BJ (cell line): Measurements from ENCODE around the gene RPL10A. TPM values are rescaled to one million over a fixed set of nuclear protein-coding genes. Genes with fewer than 3 reads are reported as not detected.

Experiments
- CTCF ChIA-PET: fragments of 350-600 bp; formaldehyde crosslinking; extraction: SDS; loops from one replicate; lab custom pipeline; 2021; ENCODE audit warnings: antibody characterized with exemption, inconsistent platforms; lab: Yijun Ruan, JAX
- POLR2A ChIA-PET: fragments of 300-600 bp; sonication (Branson Sonifier 250); formaldehyde crosslinking; extraction: SDS; loops from one replicate; lab custom pipeline; 2021; ENCODE audit warnings: antibody characterized with exemption; lab: Charles Lee
- DNase-seq: peaks from one replicate; pipeline ENCODE4 v3.0.0-alpha.2; 2011; ENCODE audit warnings: low read depth
- H3K27me3 ChIP-seq: 2 replicates; pipeline ENCODE4 v1.6.0; 2011; ENCODE audit warnings: low read length; ENCODE audit not compliant: control insufficient read depth, insufficient read depth
- H3K36me3 ChIP-seq: 2 replicates; pipeline ENCODE4 v1.5.1; 2011; ENCODE audit warnings: low read length; ENCODE audit not compliant: control insufficient read depth, insufficient read depth
- H3K4me3 ChIP-seq: 2 replicates; pipeline ENCODE4 v1.5.1; 2011; ENCODE audit warnings: low read depth, mild to moderate bottlenecking, control low read depth, low read length
- CTCF ChIP-seq: IDR thresholded peaks from 2 replicates; pipeline ENCODE4 v1.5.1; 2011; ENCODE audit warnings: low read depth, mild to moderate bottlenecking, control low read depth, inconsistent platforms, low read length, moderate library complexity; ENCODE audit not compliant: insufficient read depth
- polyA plus RNA-seq: library from polyadenylated mRNA; depleted of rRNA; stranded (reverse); fragments of >200 nt; gene quantifications from 2 replicates; pipeline ENCODE4 v1.2.3, GENCODE V29; 2011

The RPL10A gene
- polyA plus RNA-seq, 1 experiment = 2,524 TPM

- CTCF ChIA-PET = interaction anchor here (0.8 to 3.3 kb wide), 15 partner anchors 9 to 180 kb away, joined by 3 to 22 read pairs (median 5); partner anchors contain the start of genes DEF6, FANCE and PPARD
- no peak for TF ChIP-seq CTCF
These were observed 964 bp downstream of the RPL10A start for GRCh38 chr6:35468980-35469750.

GRCh38 chr6:35469751-35470662 lies 1.8 kb downstream of the RPL10A start:
- CTCF ChIA-PET = interaction anchor here (0.8 to 3.3 kb wide), 6 partner anchors 8 to 173 kb away, joined by 3 to 22 read pairs (median 4); partner anchors contain the start of gene DEF6
- POLR2A ChIA-PET = interaction anchor here (0.8 kb wide), 1 partner anchor 128 kb away, joined by 3 read pairs; the partner anchor contains the start of gene PPARD
- Histone ChIP-seq H3K27me3 (no peaks in the 10 kb centered on the region), H3K4me3 (peak overlapping the region; percentile 80), H3K36me3 (peaks cover 25% of the 10 kb centered on the region)
- TF ChIP-seq CTCF = no peak
- no peak for DNase-seq

More at GRCh38 chr6:35468980-35469750, 964 bp downstream of the RPL10A start:
- Histone ChIP-seq H3K4me3 (peak overlapping the region; percentile 80), H3K27me3 (no peaks in the 10 kb centered on the region), H3K36me3 (peaks cover 16% of the 10 kb centered on the region)
- POLR2A ChIA-PET = interaction anchor here (0.8 kb wide), 1 partner anchor 127 kb away, joined by 3 read pairs; the partner anchor contains the start of gene PPARD
- DNase-seq = no peak

DNA sequence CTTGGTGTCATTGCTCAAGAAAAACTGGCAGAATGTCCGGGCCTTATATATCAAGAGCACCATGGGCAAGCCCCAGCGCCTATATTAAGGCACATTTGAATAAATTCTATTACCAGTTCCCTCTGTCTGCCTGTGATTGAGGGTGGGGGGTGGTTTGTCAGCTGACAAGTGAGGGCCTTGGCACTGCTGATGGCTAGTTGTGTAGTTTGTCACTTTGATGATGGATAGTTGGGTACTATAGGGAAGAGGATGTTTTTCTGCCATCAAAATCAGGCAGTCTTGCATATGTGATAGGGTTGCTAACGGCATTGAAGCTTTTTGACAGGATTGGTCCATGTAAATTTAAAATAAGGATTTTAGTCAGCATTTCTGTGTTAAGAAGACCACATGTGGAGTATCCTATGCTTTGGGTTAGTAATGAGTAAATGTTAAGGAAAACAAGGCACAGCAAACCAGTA lies 2.5 kb downstream of the RPL10A start:
- Histone ChIP-seq H3K4me3 (no peak overlapping the region), H3K36me3 (peaks cover 28% of the 10 kb centered on the region), H3K27me3 (no peaks in the 10 kb centered on the region)
- ChIA-PET POLR2A (interaction anchor here (0.6 kb wide), 1 partner anchor 18 kb away, joined by 4 read pairs; no protein-coding TSS in a partner anchor), CTCF (interaction anchor here (0.5 to 1.1 kb wide), 2 partner anchors 11 to 19 kb away, joined by 3 read pairs; no protein-coding TSS in a partner anchor)
- no peak for TF ChIP-seq CTCF
- DNase-seq = no peak

GRCh38 chr6:35471836-35472345 lies 3.7 kb downstream of the RPL10A start:
- Histone ChIP-seq H3K4me3 (no peak overlapping the region), H3K36me3 (peaks cover 28% of the 10 kb centered on the region), H3K27me3 (no peaks in the 10 kb centered on the region)
- CTCF ChIA-PET = interaction anchor here (0.8 to 1.8 kb wide), 5 partner anchors 8 to 129 kb away, joined by 3 read pairs; no protein-coding TSS in a partner anchor
- POLR2A ChIA-PET = interaction anchor here (0.6 kb wide), 1 partner anchor 70 kb away, joined by 3 read pairs; no protein-coding TSS in a partner anchor
- no peak for TF ChIP-seq CTCF
- DNase-seq = no peak
